Central memory CD8-positive, alpha-beta T cell (primary cell): ENCODE measurements around the gene CELA3A.
"Not testable (repeated sequence)": the region's sequence is repeated elsewhere in the genome, so short reads cannot be mapped to it uniquely, and the experiment has no call there.

Experiments used
- ATAC-seq: fragments of 150-1000 bp; cut with Tn5 transposase; replicated peaks from 2 replicates; pipeline ENCODE4 v1.10.0; 2022; ENCODE audit warnings: mild to moderate bottlenecking, moderate FRiP score, moderate number of reproducible peaks; ENCODE audit not compliant: poor library complexity, severe bottlenecking; ENCODE audit errors: extremely low read depth
- DNase-seq, 2 donors: peaks; one replicate each; pipeline ENCODE4 v3.0.0; 2021; ENCODE audit warnings: low spot score in 2 of 2
- H3K27ac Mint-ChIP-seq: one replicate; pipeline ENCODE4 v1.8.0; 2022; ENCODE audit warnings: low read depth, mild to moderate bottlenecking, moderate library complexity, mixed read lengths
- H3K27me3 Mint-ChIP-seq: one replicate; pipeline ENCODE4 v1.8.0; 2022; ENCODE audit warnings: mixed read lengths
- H3K36me3 Mint-ChIP-seq: one replicate; pipeline ENCODE4 v1.8.0; 2022; ENCODE audit warnings: mild to moderate bottlenecking, moderate library complexity, mixed read lengths; ENCODE audit not compliant: insufficient read depth
- H3K4me1 Mint-ChIP-seq: one replicate; pipeline ENCODE4 v1.8.0; 2022; ENCODE audit warnings: mixed read lengths
- H3K4me3 Mint-ChIP-seq: one replicate; pipeline ENCODE4 v1.8.0; 2022; ENCODE audit warnings: mild to moderate bottlenecking, moderate library complexity, mixed read lengths
- H3K9me3 Mint-ChIP-seq: one replicate; pipeline ENCODE4 v1.8.0; 2022; ENCODE audit warnings: mixed read lengths

CELA3A gene

GRCh38 chr1:21970523-21970922 is 30.9 kb upstream of the CELA3A start:
- DNase-seq, H3K36me3 Mint-ChIP-seq, H3K27ac Mint-ChIP-seq, H3K9me3 Mint-ChIP-seq, H3K4me1 Mint-ChIP-seq, ATAC-seq, H3K4me3 Mint-ChIP-seq: not testable (repeated sequence)
- peaks cover 21% of the 10 kb centered on the region for H3K27me3 Mint-ChIP-seq

DNA sequence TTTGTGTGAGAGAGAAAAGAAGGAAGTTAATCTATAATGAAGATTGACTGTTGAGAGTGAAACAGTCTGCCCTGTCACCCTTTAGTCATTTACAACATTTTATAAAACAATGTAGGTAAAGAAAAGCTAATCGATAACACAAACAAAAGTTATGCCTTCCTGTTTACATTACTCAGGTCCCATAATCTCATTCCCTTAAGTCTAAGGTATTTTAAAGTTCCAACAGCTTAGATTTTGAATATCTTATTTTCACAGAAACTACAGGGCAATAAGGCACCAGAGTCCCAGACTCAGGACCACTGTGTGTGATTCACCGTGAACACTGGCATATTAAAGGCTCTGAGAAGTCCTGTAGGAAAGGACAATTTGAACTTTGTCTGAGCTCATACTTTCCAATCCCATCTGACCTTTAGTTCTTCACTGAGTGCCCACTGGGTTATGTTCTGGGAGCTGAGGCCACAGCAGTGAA is 28.4 kb upstream of the CELA3A start:
- not testable (repeated sequence) for H3K9me3 Mint-ChIP-seq, H3K27ac Mint-ChIP-seq, DNase-seq, H3K36me3 Mint-ChIP-seq, H3K27me3 Mint-ChIP-seq, H3K4me1 Mint-ChIP-seq, H3K4me3 Mint-ChIP-seq, ATAC-seq

- H3K36me3 Mint-ChIP-seq, H3K27ac Mint-ChIP-seq, H3K27me3 Mint-ChIP-seq, ATAC-seq, DNase-seq, H3K4me3 Mint-ChIP-seq, H3K9me3 Mint-ChIP-seq, H3K4me1 Mint-ChIP-seq: not testable (repeated sequence)
Observed at GRCh38 chr1:21973948-21974347, 27.5 kb upstream of the CELA3A start.

- not testable (repeated sequence) for DNase-seq, H3K4me3 Mint-ChIP-seq, H3K4me1 Mint-ChIP-seq, H3K9me3 Mint-ChIP-seq, H3K27me3 Mint-ChIP-seq, ATAC-seq, H3K36me3 Mint-ChIP-seq, H3K27ac Mint-ChIP-seq
Observed at GRCh38 chr1:21974699-21975098, 26.8 kb upstream of the CELA3A start.

- not testable (repeated sequence) for DNase-seq, H3K27ac Mint-ChIP-seq, H3K27me3 Mint-ChIP-seq, H3K36me3 Mint-ChIP-seq, ATAC-seq, H3K4me3 Mint-ChIP-seq, H3K9me3 Mint-ChIP-seq, H3K4me1 Mint-ChIP-seq
Observed at GRCh38 chr1:21975296-21975695, 26.2 kb upstream of the CELA3A start.

DNA sequence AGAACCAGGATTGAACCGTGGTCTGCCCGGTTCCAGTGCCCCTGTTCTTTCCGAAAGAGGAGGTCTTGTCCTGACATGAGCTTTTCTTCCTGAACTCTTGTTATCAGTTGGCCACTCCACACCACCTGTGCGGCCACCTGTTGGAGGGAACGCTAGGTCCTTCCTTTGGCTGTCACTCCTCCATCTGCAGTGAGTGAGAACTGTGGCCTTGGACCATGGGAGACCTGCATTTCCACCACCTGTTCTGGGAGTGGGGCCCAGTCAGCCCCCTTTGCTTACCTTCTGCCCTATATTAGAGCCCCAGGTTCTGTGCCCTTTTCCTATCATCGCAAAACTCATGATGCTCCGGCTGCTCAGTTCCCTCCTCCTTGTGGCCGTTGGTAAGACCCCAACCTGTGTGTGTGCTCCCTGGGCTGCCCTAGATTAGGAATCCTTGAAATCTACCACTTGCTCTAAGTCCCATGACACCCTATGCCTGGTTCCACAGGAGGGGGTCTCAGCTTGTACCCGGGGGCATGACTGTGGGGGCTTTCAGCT is 24.7 kb upstream of the CELA3A start, which contains the start of gene CELA3B:
Gene CELA3B, plus strand, starts transcription at position 320 of the 537 bp plus-strand sequence. Its CDS starts 18 bp downstream, at position 338.
- H3K4me1 Mint-ChIP-seq, ATAC-seq, H3K27ac Mint-ChIP-seq, DNase-seq, H3K9me3 Mint-ChIP-seq, H3K4me3 Mint-ChIP-seq, H3K36me3 Mint-ChIP-seq, H3K27me3 Mint-ChIP-seq: not testable (repeated sequence)

- H3K4me1 Mint-ChIP-seq, DNase-seq, H3K27me3 Mint-ChIP-seq, ATAC-seq, H3K4me3 Mint-ChIP-seq, H3K36me3 Mint-ChIP-seq, H3K9me3 Mint-ChIP-seq, H3K27ac Mint-ChIP-seq: not testable (repeated sequence)
Observed at GRCh38 chr1:21978209-21978608, 23.2 kb upstream of the CELA3A start.

GRCh38 chr1:21980515-21981220 is 20.8 kb upstream of the CELA3A start:
- H3K9me3 Mint-ChIP-seq, ATAC-seq, H3K27me3 Mint-ChIP-seq, H3K36me3 Mint-ChIP-seq, H3K4me1 Mint-ChIP-seq, DNase-seq, H3K27ac Mint-ChIP-seq, H3K4me3 Mint-ChIP-seq: not testable (repeated sequence)

GRCh38 chr1:21981253-21981652 is 20.2 kb upstream of the CELA3A start:
- not testable (repeated sequence) for DNase-seq, H3K27me3 Mint-ChIP-seq, H3K36me3 Mint-ChIP-seq, H3K4me3 Mint-ChIP-seq, H3K4me1 Mint-ChIP-seq, ATAC-seq, H3K9me3 Mint-ChIP-seq, H3K27ac Mint-ChIP-seq

DNA sequence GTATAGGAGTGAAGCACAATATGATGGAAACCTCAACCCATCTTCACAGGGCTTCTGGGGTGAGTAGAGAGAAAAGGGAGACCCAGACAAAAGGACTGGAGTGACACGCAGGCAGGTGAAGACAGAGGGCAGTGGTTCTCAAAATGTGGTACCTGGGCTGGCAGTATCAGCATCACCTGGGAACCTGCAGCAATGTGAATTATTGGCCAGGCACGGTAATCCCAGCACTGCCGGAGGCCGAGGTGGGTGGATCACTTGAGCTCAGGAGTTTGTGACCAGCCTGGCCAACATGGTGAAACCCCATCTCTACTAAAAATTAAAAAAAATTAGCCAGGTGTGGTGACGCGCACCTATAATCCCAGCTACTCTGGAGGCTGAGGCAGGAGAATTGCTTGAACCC is 19.3 kb upstream of the CELA3A start:
- not testable (repeated sequence) for H3K27ac Mint-ChIP-seq, DNase-seq, H3K27me3 Mint-ChIP-seq, H3K4me3 Mint-ChIP-seq, H3K4me1 Mint-ChIP-seq, H3K9me3 Mint-ChIP-seq, H3K36me3 Mint-ChIP-seq, ATAC-seq

DNA sequence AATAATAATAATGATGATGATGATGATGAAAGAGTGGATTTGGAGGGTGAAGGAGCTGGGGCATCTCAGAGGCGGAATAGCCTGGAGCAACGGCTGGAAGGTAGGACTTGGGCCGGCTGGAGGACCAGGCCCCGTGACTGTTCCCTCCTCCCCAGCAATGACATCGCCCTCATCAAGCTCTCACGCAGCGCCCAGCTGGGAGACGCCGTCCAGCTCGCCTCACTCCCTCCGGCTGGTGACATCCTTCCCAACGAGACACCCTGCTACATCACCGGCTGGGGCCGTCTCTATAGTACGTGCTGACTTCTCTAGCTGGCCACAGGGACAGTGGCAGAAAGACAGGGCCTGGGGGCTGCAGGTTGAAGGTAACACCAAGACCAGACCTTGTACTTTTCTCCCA is 17.9 kb upstream of the CELA3A start:
- not testable (repeated sequence) for H3K27ac Mint-ChIP-seq, ATAC-seq, H3K4me3 Mint-ChIP-seq, H3K27me3 Mint-ChIP-seq, H3K4me1 Mint-ChIP-seq, H3K36me3 Mint-ChIP-seq, DNase-seq, H3K9me3 Mint-ChIP-seq

DNA sequence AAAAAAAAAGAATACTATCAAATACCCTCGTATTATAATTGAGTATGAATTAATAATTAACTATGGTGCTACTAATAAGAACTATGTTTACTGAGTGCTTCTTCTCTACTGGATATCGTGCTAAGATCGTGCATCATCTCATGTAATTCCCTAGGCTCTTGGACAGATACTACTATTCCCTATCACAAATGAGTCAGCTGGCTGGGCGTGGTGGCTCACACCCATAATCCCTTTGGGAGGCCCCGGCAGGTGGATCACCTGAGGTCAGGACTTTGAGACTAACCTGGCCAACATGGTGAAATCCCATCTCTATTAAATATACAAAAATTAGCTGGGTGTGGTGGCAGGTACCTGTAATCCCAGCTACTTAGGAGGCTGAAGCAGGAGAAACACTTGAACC is 15.6 kb upstream of the CELA3A start:
- H3K9me3 Mint-ChIP-seq, H3K4me3 Mint-ChIP-seq, H3K36me3 Mint-ChIP-seq, DNase-seq, H3K27ac Mint-ChIP-seq, H3K27me3 Mint-ChIP-seq, H3K4me1 Mint-ChIP-seq, ATAC-seq: not testable (repeated sequence)

DNA sequence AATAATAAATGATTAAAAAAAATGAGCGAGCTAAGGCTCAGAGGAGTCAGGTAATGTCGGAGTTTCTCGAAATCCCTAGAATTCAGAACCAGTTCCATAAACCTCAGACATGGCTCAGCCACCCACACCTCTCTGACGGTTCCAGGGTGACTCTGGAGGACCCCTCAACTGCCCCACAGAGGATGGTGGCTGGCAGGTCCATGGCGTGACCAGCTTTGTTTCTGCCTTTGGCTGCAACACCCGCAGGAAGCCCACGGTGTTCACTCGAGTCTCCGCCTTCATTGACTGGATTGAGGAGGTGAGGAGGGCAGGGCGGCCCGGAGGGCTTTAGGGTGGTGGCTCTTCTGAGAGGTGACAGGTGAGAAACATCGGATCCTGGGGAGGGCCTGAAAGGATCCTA is 15.1 kb upstream of the CELA3A start:
- not testable (repeated sequence) for H3K36me3 Mint-ChIP-seq, H3K9me3 Mint-ChIP-seq, DNase-seq, H3K4me3 Mint-ChIP-seq, ATAC-seq, H3K27ac Mint-ChIP-seq, H3K4me1 Mint-ChIP-seq, H3K27me3 Mint-ChIP-seq
